Heart right ventricle (tissue), 16 donors: ENCODE data around the gene TMEM181. TPM values are rescaled to one million over a fixed set of nuclear protein-coding genes. Genes with fewer than 3 reads are reported as not detected.

Source experiments
- ATAC-seq, 8 donors: fragments of 200-7000 bp; cut with Tn5 transposase; one replicate each; pipeline ENCODE4 v1.9.1; 2020; ENCODE audit warnings: mild to moderate bottlenecking in 8 of 8, moderate library complexity in 8 of 8, moderate number of reproducible peaks in 1 of 8
- DNase-seq, 2 donors: peaks; one replicate each; pipeline ENCODE4 v3.0.0-alpha.2; 2020
- H3K27ac ChIP-seq, 10 donors: fragments of 200-600 bp; sonication (generic) in 2 of 10; one replicate each; pipeline versions ENCODE4 v1.5.0 to v1.8.0; 2020 to 2022; ENCODE audit warnings: mild to moderate bottlenecking in 3 of 10
- H3K27me3 ChIP-seq, 7 donors: fragments of 200-600 bp; one replicate each; pipeline ENCODE4 v1.8.0; 2021 to 2022; ENCODE audit warnings: mild to moderate bottlenecking in 2 of 7
- H3K36me3 ChIP-seq, 9 donors: fragments of 200-600 bp; sonication (generic) in 1 of 9; one replicate each; pipeline versions ENCODE4 v1.5.0 to v1.8.0; 2020 to 2022; ENCODE audit warnings: mild to moderate bottlenecking in 2 of 9
- H3K4me1 ChIP-seq, 9 donors: fragments of 200-600 bp; sonication (generic) in 1 of 9; one replicate each; pipeline versions ENCODE4 v1.5.0 to v1.8.0; 2020 to 2022; ENCODE audit warnings: mild to moderate bottlenecking in 4 of 9
- H3K4me3 ChIP-seq, 10 donors: fragments of 200-600 bp; sonication (generic) in 2 of 10; one replicate each; pipeline versions ENCODE4 v1.5.0 to v1.8.0; 2020 to 2022; ENCODE audit warnings: mild to moderate bottlenecking in 7 of 10, moderate library complexity in 2 of 10
- H3K9me3 ChIP-seq, 11 donors: fragments of 200-600 bp in 10 of 11; sonication (generic) in 2 of 11; one replicate each; pipeline versions ENCODE4 v1.5.0 to v1.8.0; 2013 to 2022; ENCODE audit warnings: mild to moderate bottlenecking in 2 of 11, control low read depth in 1 of 11, moderate library complexity in 1 of 11
- CTCF ChIP-seq, 9 donors: fragments of 200-600 bp; sonication (generic) in 2 of 9; IDR thresholded peaks; one replicate each; pipeline versions ENCODE4 v1.5.0 to v1.8.0; 2021 to 2022; ENCODE audit warnings: antibody characterized with exemption in 9 of 9, mild to moderate bottlenecking in 5 of 9, moderate library complexity in 1 of 9
- WGBS, 2 donors: extraction: QIAGEN DNeasy Blood & Tissue Kit; methylation state at CpG; one replicate each; pipeline ENCODE4 v1.1.7; 2013; ENCODE audit warnings: inconsistent platforms in 1 of 2; 5-methylcytosine and 5-hydroxymethylcytosine counted together
- intact Hi-C, 10 donors: fragments of 100-400 bp; cut with DNase I; formaldehyde crosslinking; loops; one replicate each; pipeline versions ENCODE4 v1.11.1 to v1.14.2; 2022
- polyA plus RNA-seq, 2 donors: library from polyadenylated mRNA; stranded (reverse); fragments of 200-250 nt; gene quantifications; one replicate each; pipeline ENCODE4 v1.2.3, GENCODE V29; 2013
- total RNA-seq, 10 donors: library from RNA; stranded (reverse); fragmentation: NEBNext Ultra II Directional in 3 of 10; extraction: Animal tissue kit (Norgen Biotek cat#: 25700) in 3 of 10; gene quantifications; one replicate each; pipeline versions ENCODE4 v1.2.1 to v1.2.4, GENCODE V29; 2021 to 2023
- donor health status: Arrhythmogenic right ventricular cardiomyopathy.
- donor health status: ischemic (EF 13 %, LVEDD 7.1; RV severe dilation, severe dysfunction).
- donor health status: healthy with polysubstance abuse.
- donor health status: DM: no; HTN: yes; CAD: no.
- donor health status: DM: no; HTN: no; CAD: no.
- donor health status: ischemic (EF 25% LVEDD 6.9; RV normal size, moderate dysfunction).
- donor health status: ischemic (EF 25% LVEDD 5.7; RV mildly dilated, moderate dysfunction).
- donor health status: healthy.
- donor health status: DM: yes; HTN: yes; CAD: no.
- donor health status: Ischemic cardiomyopathy.
- donor health status: ischemic (EF 35%, LVEDD 5.7; RV mildly dilated, moderate dysfunction).
- donor health status: nonischemic (EF 11% LVEDD 7.7; RV severe dilation, severe dysfunction).
- donor health status: DM: yes; HTN: yes; CAD: no.
- donor health status: PGD.
- donor health status: ischemic (EF 29% LVEDD 5.4; RV normal size, mild dysfunction).
- donor health status: nonischemic (EF 23%, LVEDD 6.1; RV moderate dilation, normal function).

TMEM181 gene
- total and polyA plus RNA-seq, 12 donors: 5.9 to 13.4 (median 9.6) TPM

GRCh38 chr6:158586652-158587051 is 26.8 kb downstream of the TMEM181 start:
- intact Hi-C loops: no loop called here
- WGBS, 2 donors: 98% methylated on average over 8 of the region's 8 CpGs
- no peak for ATAC-seq

GRCh38 chr6:158589366-158589765 is 29.5 kb downstream of the TMEM181 start:
- no peaks in the 10 kb centered on the region for H3K27me3 ChIP-seq
- H3K36me3 ChIP-seq: peaks cover 0 to 100% (median 38%) of the 10 kb centered on the region in 9 donors
- ATAC-seq: no peak
- WGBS, 2 donors: 91 to 94% methylated on average over 8 of the region's 8 CpGs
- H3K27ac ChIP-seq: no peak overlapping the region
- TF ChIP-seq CTCF (IDR thresholded peaks at IDR 0.05): no peak
- peaks cover 0 to 13% (median 0%) of the 10 kb centered on the region in 9 donors for H3K4me1 ChIP-seq
- no peak for DNase-seq
- no peaks in the 10 kb centered on the region for H3K9me3 ChIP-seq
- H3K4me3 ChIP-seq: no peak overlapping the region
- intact Hi-C loops: no loop called here

More at GRCh38 chr6:158586652-158587051, 26.8 kb downstream of the TMEM181 start:
- peaks cover 0 to 99% (median 34%) of the 10 kb centered on the region in 9 donors for H3K36me3 ChIP-seq
- no peak overlapping the region for H3K4me3 ChIP-seq
- DNase-seq: no peak
- TF ChIP-seq CTCF (IDR thresholded peaks at IDR 0.05): no peak
- no peaks in the 10 kb centered on the region for H3K9me3 ChIP-seq
- peaks cover 0 to 13% (median 0%) of the 10 kb centered on the region in 9 donors for H3K4me1 ChIP-seq
- H3K27ac ChIP-seq: no peak overlapping the region
- no peaks in the 10 kb centered on the region for H3K27me3 ChIP-seq

GRCh38 chr6:158591134-158591809 is 31.4 kb downstream of the TMEM181 start:
- TF ChIP-seq CTCF (IDR thresholded peaks at IDR 0.05): no peak
- H3K4me1 ChIP-seq: peaks cover 0 to 13% (median 0%) of the 10 kb centered on the region in 9 donors
- ATAC-seq (no peak), DNase-seq (no peak)
- intact Hi-C loops: no loop called here
- H3K27me3 ChIP-seq: no peaks in the 10 kb centered on the region
- H3K36me3 ChIP-seq: peaks cover 0 to 100% (median 26%) of the 10 kb centered on the region in 9 donors
- WGBS, 2 donors: 72 to 74% methylated on average over 7 of the region's 7 CpGs
- no peak overlapping the region for H3K27ac ChIP-seq
- no peak overlapping the region for H3K4me3 ChIP-seq
- no peaks in the 10 kb centered on the region for H3K9me3 ChIP-seq

GRCh38 chr6:158591810-158592209 is 31.9 kb downstream of the TMEM181 start:
- H3K27me3 ChIP-seq: no peaks in the 10 kb centered on the region
- peaks cover 0 to 13% (median 0%) of the 10 kb centered on the region in 9 donors for H3K4me1 ChIP-seq
- no peak overlapping the region for H3K27ac ChIP-seq
- no peaks in the 10 kb centered on the region for H3K9me3 ChIP-seq
- intact Hi-C loops: no loop called here
- no peak overlapping the region for H3K4me3 ChIP-seq
- ATAC-seq (no peak), DNase-seq (no peak)
- WGBS, 2 donors: 88 to 91% methylated on average over 4 of the region's 4 CpGs
- H3K36me3 ChIP-seq: peaks cover 0 to 100% (median 22%) of the 10 kb centered on the region in 9 donors
- TF ChIP-seq CTCF (IDR thresholded peaks at IDR 0.05): no peak
